Measurements from ENCODE around the gene CDKL1. TPM values are rescaled to one million over a fixed set of nuclear protein-coding genes. Genes with fewer than 3 reads are reported as not detected.

CDKL1 gene
- polyA plus RNA-seq, result 4.6 TPM
- long read RNA-seq, donor 1, result 0 reads
- long read RNA-seq, donor 2, partial matches to known transcripts, result 0 of 1 reads
- long read RNA-seq, donor 2, other reads (novel, unspliced or antisense), result 0 of 1 reads
- long read RNA-seq, donor 3, result 0 reads
- long read RNA-seq, donor 4, result 0 reads
- long read RNA-seq, donor 5, result 0 reads
- long read RNA-seq, donor 6, partial matches to known transcripts, result 8 of 8 reads
- long read RNA-seq, donor 6, other reads (novel, unspliced or antisense), result 0 of 8 reads
- long read RNA-seq, donor 7, partial matches to known transcripts, result 0 of 3 reads
- long read RNA-seq, donor 7, other reads (novel, unspliced or antisense), result 0 of 3 reads
- long read RNA-seq, donor 8, partial matches to known transcripts, result 0 of 1 reads
- long read RNA-seq, donor 8, other reads (novel, unspliced or antisense), result 0 of 1 reads
- long read RNA-seq, donor 9, result 0 reads
- long read RNA-seq, donor 10, result 0 reads
- long read RNA-seq, donor 11, partial matches to known transcripts, result 0 of 2 reads
- long read RNA-seq, donor 11, other reads (novel, unspliced or antisense), result 0 of 2 reads

- Histone ChIP-seq H3K27me3 (ENCODE audit: control insufficient read depth, insufficient read depth, low read length) (no peaks in the 10 kb centered on the region), H3K36me3 (ENCODE audit: control insufficient read depth, insufficient read depth, low read length) (no peaks in the 10 kb centered on the region), H3K9me3 (ENCODE audit: control insufficient read depth, low read depth, low read length) (no peaks in the 10 kb centered on the region), H3K4me3 (ENCODE audit: low read length) (peak within 1 kb of the TSS; percentile 54), H3K27ac (ENCODE audit: low read length) (peak within 1 kb of the TSS; percentile 69), H3K4me1 (ENCODE audit: control insufficient read depth, insufficient read depth, low read length) (peaks cover 15% of the 10 kb centered on the region)
- peak; percentile 57 to 83 for DNase-seq
- WGBS (ENCODE audit: insufficient coverage, low lambda C conversion rate), result no CpG with 5 or more reads among the region's 77 CpGs
These were observed at the start of gene CDKL1 for GRCh38 chr14:50396631-50397389. CDKL1 (minus strand) TSS chr14:50396881; CDS start chr14:50395868, 1,013 bp downstream.

- peaks cover 41% of the 10 kb centered on the region for H3K36me3 ChIP-seq (ENCODE audit: control insufficient read depth, insufficient read depth, low read length)
- DNase-seq, result no peak
- H3K9me3 ChIP-seq (ENCODE audit: control insufficient read depth, low read depth, low read length), result no peaks in the 10 kb centered on the region
- no peak overlapping the region for H3K27ac ChIP-seq (ENCODE audit: low read length)
- no peaks in the 10 kb centered on the region for H3K4me1 ChIP-seq (ENCODE audit: control insufficient read depth, insufficient read depth, low read length)
- H3K4me3 ChIP-seq (ENCODE audit: low read length), result no peak overlapping the region
- no peaks in the 10 kb centered on the region for H3K27me3 ChIP-seq (ENCODE audit: control insufficient read depth, insufficient read depth, low read length)
These were observed 37.8 kb upstream of the CDKL1 start for GRCh38 chr14:50434528-50434927.

DNA sequence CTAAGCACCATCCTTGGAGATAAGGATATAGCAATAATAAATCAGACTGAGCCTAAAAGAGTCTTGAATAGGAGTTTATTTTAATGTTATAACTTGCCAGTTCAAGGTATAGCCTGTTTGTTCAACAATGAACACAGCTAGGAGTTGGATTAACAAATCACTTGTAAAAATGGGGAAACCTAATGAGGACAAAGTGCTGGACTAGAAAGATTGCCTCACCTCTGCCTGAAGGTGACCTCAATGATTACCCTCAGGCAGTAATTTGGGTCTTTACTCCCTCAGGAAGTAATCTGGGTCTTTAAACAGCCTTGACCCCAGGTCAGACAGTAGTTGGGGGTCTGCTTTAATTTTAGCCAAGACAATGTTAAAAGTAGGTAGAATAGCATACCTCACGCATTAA lies 35.5 kb upstream of the CDKL1 start:
- H3K9me3 ChIP-seq (ENCODE audit: control insufficient read depth, low read depth, low read length), result no peaks in the 10 kb centered on the region
- no peak overlapping the region for H3K27ac ChIP-seq (ENCODE audit: low read length)
- 100% methylated on average over 1 of the region's 1 CpG for WGBS (ENCODE audit: insufficient coverage, low lambda C conversion rate)
- H3K4me3 ChIP-seq (ENCODE audit: low read length), result no peak overlapping the region
- DNase-seq, result peak in 1 of 2 donors; percentile 28
- peaks cover 36% of the 10 kb centered on the region for H3K36me3 ChIP-seq (ENCODE audit: control insufficient read depth, insufficient read depth, low read length)
- H3K27me3 ChIP-seq (ENCODE audit: control insufficient read depth, insufficient read depth, low read length), result no peaks in the 10 kb centered on the region
- no peaks in the 10 kb centered on the region for H3K4me1 ChIP-seq (ENCODE audit: control insufficient read depth, insufficient read depth, low read length)

GRCh38 chr14:50425816-50426215 lies 29.1 kb upstream of the CDKL1 start:
- DNase-seq, result no peak
- Histone ChIP-seq H3K4me1 (ENCODE audit: control insufficient read depth, insufficient read depth, low read length) (no peaks in the 10 kb centered on the region), H3K27me3 (ENCODE audit: control insufficient read depth, insufficient read depth, low read length) (no peaks in the 10 kb centered on the region), H3K36me3 (ENCODE audit: control insufficient read depth, insufficient read depth, low read length) (peaks cover 34% of the 10 kb centered on the region), H3K27ac (ENCODE audit: low read length) (no peak overlapping the region), H3K4me3 (ENCODE audit: low read length) (no peak overlapping the region), H3K9me3 (ENCODE audit: control insufficient read depth, low read depth, low read length) (no peaks in the 10 kb centered on the region)
- WGBS (ENCODE audit: insufficient coverage, low lambda C conversion rate), result no CpG with 5 or more reads among the region's 3 CpGs

- peaks cover 40% of the 10 kb centered on the region for H3K36me3 ChIP-seq (ENCODE audit: control insufficient read depth, insufficient read depth, low read length)
- no peaks in the 10 kb centered on the region for H3K27me3 ChIP-seq (ENCODE audit: control insufficient read depth, insufficient read depth, low read length)
- no peak overlapping the region for H3K27ac ChIP-seq (ENCODE audit: low read length)
- no peak overlapping the region for H3K4me3 ChIP-seq (ENCODE audit: low read length)
- no peak for DNase-seq
- H3K4me1 ChIP-seq (ENCODE audit: control insufficient read depth, insufficient read depth, low read length), result no peaks in the 10 kb centered on the region
- no CpG with 5 or more reads among the region's 2 CpGs for WGBS (ENCODE audit: insufficient coverage, low lambda C conversion rate)
- H3K9me3 ChIP-seq (ENCODE audit: control insufficient read depth, low read depth, low read length), result no peaks in the 10 kb centered on the region
These were observed 28.4 kb upstream of the CDKL1 start for GRCh38 chr14:50425105-50425504.

DNA sequence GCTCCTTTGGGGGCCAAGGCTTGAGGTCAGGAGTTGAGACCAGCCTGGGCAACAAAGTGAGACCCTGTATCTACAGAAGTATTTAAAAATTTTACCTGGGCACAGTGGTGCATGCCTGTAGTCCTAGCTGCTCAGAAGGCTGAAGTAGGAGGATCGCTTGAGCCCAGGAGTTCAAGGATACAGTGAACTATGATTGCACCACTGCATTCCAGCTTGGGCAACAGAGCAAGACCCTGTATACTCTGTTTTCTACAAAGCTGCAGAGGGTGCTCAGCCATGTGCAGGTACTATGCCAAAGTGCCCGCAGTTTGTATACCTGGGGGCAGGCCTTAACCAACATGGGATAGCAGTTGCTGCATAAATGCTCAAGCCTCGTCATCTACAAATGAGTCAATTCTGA lies 26.8 kb upstream of the CDKL1 start:
- no peak overlapping the region for H3K4me3 ChIP-seq (ENCODE audit: low read length)
- peaks cover 42% of the 10 kb centered on the region for H3K36me3 ChIP-seq (ENCODE audit: control insufficient read depth, insufficient read depth, low read length)
- WGBS (ENCODE audit: insufficient coverage, low lambda C conversion rate), result 83% methylated on average over 1 of the region's 3 CpGs
- no peaks in the 10 kb centered on the region for H3K27me3 ChIP-seq (ENCODE audit: control insufficient read depth, insufficient read depth, low read length)
- no peaks in the 10 kb centered on the region for H3K4me1 ChIP-seq (ENCODE audit: control insufficient read depth, insufficient read depth, low read length)
- H3K9me3 ChIP-seq (ENCODE audit: control insufficient read depth, low read depth, low read length), result no peaks in the 10 kb centered on the region
- DNase-seq, result no peak
- H3K27ac ChIP-seq (ENCODE audit: low read length), result no peak overlapping the region

GRCh38 chr14:50421499-50421898 lies 24.8 kb upstream of the CDKL1 start:
- DNase-seq, result no peak
- H3K27me3 ChIP-seq (ENCODE audit: control insufficient read depth, insufficient read depth, low read length), result no peaks in the 10 kb centered on the region
- H3K27ac ChIP-seq (ENCODE audit: low read length), result no peak overlapping the region
- peaks cover 45% of the 10 kb centered on the region for H3K36me3 ChIP-seq (ENCODE audit: control insufficient read depth, insufficient read depth, low read length)
- WGBS (ENCODE audit: insufficient coverage, low lambda C conversion rate), result 100% methylated on average over 1 of the region's 7 CpGs
- no peaks in the 10 kb centered on the region for H3K9me3 ChIP-seq (ENCODE audit: control insufficient read depth, low read depth, low read length)
- no peak overlapping the region for H3K4me3 ChIP-seq (ENCODE audit: low read length)
- no peaks in the 10 kb centered on the region for H3K4me1 ChIP-seq (ENCODE audit: control insufficient read depth, insufficient read depth, low read length)

DNA sequence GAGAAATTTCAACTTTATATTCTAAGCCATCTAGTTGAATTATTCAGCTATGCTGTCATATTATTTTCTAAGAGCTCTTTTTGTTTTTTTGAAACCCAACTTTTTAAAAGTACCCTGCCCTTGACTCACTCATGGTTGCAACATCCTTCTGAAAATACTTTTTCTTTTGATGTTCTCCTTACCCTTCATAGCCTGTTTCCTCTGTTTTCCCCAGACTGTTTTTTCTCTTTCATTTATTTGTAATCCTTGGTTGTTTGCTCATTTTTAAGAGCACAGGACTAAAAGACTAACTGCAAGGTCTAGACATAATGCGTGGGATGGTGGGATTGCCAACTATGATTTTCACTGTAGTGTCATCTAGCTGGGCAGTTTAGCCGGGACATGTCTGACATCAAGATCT lies 21.2 kb upstream of the CDKL1 start:
- H3K27me3 ChIP-seq (ENCODE audit: control insufficient read depth, insufficient read depth, low read length), result no peaks in the 10 kb centered on the region
- WGBS (ENCODE audit: insufficient coverage, low lambda C conversion rate), result no CpG with 5 or more reads among the region's 2 CpGs

DNA sequence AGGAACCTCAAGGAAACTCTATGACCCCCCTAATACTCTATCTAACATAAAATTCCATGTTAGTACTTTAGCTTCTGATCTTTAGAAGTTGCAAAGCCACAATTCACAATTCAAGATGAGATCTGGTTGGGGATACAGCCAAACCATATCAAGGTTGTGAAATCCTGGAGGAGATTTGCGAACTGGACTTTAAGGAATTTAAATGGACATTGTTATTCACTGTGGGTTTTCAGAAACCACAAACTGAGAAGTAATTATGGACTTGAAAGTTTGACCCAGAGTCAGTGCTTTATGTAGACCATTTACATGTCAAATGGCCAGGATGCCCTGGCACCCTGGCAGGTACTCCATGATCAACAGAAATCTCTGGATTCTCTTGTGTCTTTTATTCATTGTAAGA lies 14.2 kb upstream of the CDKL1 start:
- no CpG with 5 or more reads among the region's 1 CpG for WGBS (ENCODE audit: insufficient coverage, low lambda C conversion rate)
- Histone ChIP-seq H3K36me3 (ENCODE audit: control insufficient read depth, insufficient read depth, low read length) (peaks cover 4% of the 10 kb centered on the region), H3K27me3 (ENCODE audit: control insufficient read depth, insufficient read depth, low read length) (no peaks in the 10 kb centered on the region), H3K4me1 (ENCODE audit: control insufficient read depth, insufficient read depth, low read length) (no peaks in the 10 kb centered on the region), H3K27ac (ENCODE audit: low read length) (no peak overlapping the region), H3K4me3 (ENCODE audit: low read length) (no peak overlapping the region), H3K9me3 (ENCODE audit: control insufficient read depth, low read depth, low read length) (no peaks in the 10 kb centered on the region)
- DNase-seq, result no peak

More for the DNA sequence above, 21.2 kb upstream of the CDKL1 start:
- Histone ChIP-seq H3K4me3 (ENCODE audit: low read length) (no peak overlapping the region), H3K36me3 (ENCODE audit: control insufficient read depth, insufficient read depth, low read length) (peaks cover 37% of the 10 kb centered on the region), H3K27ac (ENCODE audit: low read length) (no peak overlapping the region), H3K4me1 (ENCODE audit: control insufficient read depth, insufficient read depth, low read length) (no peaks in the 10 kb centered on the region), H3K9me3 (ENCODE audit: control insufficient read depth, low read depth, low read length) (no peaks in the 10 kb centered on the region)
- DNase-seq, result no peak

DNA sequence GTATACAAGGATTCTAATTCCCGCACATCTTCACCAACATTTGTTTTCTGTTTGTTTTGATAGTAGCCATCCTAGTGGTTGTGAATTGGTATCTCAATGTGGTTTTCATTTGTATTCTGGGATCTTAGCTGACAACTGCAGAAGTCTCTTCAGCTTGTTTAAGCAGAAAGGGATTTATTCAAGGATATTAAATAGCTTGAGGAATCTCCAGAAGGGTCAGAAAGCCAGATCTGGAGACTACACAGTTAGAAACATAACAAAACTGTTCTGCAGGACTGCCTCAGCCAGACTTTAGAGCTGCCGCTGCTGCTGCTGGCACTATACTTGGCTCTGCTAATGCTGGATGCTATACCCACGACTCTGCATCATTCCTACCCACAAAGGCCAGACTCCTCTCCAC lies 13.4 kb upstream of the CDKL1 start:
- no peaks in the 10 kb centered on the region for H3K27me3 ChIP-seq (ENCODE audit: control insufficient read depth, insufficient read depth, low read length)
- H3K27ac ChIP-seq (ENCODE audit: low read length), result no peak overlapping the region
- H3K4me3 ChIP-seq (ENCODE audit: low read length), result no peak overlapping the region
- no peaks in the 10 kb centered on the region for H3K36me3 ChIP-seq (ENCODE audit: control insufficient read depth, insufficient read depth, low read length)
- DNase-seq, result no peak
- no peaks in the 10 kb centered on the region for H3K9me3 ChIP-seq (ENCODE audit: control insufficient read depth, low read depth, low read length)
- no peaks in the 10 kb centered on the region for H3K4me1 ChIP-seq (ENCODE audit: control insufficient read depth, insufficient read depth, low read length)
- no CpG with 5 or more reads among the region's 3 CpGs for WGBS (ENCODE audit: insufficient coverage, low lambda C conversion rate)

Data from large intestine (tissue), 12 donors.